ENCODE data around the gene TDRD10. TPM values are rescaled to one million over a fixed set of nuclear protein-coding genes. Genes with fewer than 3 reads are reported as not detected.
A peak's percentile ranks its signal among the peaks of the same experiment; 100 is the strongest.

TDRD10 gene
- total RNA-seq, 1 donor from 2014 or later: 2.6 TPM

DNA sequence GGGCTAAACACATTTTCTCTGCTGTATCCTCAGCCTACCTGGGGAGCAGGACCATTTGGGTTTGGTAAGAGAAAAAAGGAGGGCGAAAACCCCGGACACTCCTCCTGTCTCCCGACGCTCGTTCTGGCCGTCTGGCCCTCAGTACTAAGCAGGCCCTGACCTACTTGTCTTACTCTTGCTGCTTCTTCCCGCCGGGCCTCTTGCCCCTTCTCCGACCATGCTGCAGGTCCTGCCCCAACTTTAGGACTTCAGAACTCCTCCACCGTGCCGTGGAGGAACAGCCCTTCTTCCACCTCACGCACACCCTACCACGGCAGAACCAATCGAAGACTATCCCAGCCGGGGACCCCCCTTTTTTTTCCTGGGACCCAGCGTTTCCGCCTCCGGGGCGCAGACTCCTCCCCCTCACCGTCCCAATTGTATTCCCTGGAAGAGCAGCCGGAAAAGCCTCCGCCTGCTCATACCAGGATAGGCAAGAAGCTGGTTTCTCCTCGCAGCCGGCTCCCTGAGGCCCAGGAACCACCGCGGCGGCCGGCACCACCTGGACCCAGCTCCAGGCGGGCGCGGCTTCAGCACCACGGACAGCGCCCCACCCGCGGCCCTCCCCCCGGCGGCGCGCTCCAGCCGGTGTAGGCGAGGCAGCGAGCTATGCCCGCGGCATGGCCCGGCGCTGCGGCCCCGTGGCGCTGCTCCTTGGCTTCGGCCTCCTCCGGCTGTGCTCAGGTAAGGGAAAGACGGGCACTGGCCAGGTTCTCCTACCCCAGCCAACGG, 65.6 kb downstream of the TDRD10 start, which contains the start of gene CHRNB2:
TSS of gene CHRNB2 (plus strand) at position 393 of the 771 bp plus-strand sequence. CDS start at position 660, 267 bp downstream.
- DNase-seq: peak; percentile 71
- H3K9me3 ChIP-seq (replicated peaks): no peaks in the 10 kb centered on the region
- TF ChIP-seq, protein P1, sequence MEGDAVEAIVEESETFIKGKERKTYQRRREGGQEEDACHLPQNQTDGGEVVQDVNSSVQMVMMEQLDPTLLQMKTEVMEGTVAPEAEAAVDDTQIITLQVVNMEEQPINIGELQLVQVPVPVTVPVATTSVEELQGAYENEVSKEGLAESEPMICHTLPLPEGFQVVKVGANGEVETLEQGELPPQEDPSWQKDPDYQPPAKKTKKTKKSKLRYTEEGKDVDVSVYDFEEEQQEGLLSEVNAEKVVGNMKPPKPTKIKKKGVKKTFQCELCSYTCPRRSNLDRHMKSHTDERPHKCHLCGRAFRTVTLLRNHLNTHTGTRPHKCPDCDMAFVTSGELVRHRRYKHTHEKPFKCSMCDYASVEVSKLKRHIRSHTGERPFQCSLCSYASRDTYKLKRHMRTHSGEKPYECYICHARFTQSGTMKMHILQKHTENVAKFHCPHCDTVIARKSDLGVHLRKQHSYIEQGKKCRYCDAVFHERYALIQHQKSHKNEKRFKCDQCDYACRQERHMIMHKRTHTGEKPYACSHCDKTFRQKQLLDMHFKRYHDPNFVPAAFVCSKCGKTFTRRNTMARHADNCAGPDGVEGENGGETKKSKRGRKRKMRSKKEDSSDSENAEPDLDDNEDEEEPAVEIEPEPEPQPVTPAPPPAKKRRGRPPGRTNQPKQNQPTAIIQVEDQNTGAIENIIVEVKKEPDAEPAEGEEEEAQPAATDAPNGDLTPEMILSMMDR (IDR thresholded peaks at IDR 0.05; ENCODE audit: borderline replicate concordance): no peak
- H3K4me3 ChIP-seq: peak within 1 kb of the TSS; percentile 47
- H3K27ac ChIP-seq (replicated peaks): no peak within 1 kb of the TSS
- H3K4me1 ChIP-seq: peaks cover 12% of the 10 kb centered on the region
- H3K36me3 ChIP-seq: no peaks in the 10 kb centered on the region
- peaks cover 36% of the 10 kb centered on the region for H3K27me3 ChIP-seq (ENCODE audit: low read depth)
- intact Hi-C loops (cut with micrococcal nuclease): loop anchor here (10.0 kb wide), 1 partner anchor 197 kb away; no protein-coding TSS in a partner anchor

DNA sequence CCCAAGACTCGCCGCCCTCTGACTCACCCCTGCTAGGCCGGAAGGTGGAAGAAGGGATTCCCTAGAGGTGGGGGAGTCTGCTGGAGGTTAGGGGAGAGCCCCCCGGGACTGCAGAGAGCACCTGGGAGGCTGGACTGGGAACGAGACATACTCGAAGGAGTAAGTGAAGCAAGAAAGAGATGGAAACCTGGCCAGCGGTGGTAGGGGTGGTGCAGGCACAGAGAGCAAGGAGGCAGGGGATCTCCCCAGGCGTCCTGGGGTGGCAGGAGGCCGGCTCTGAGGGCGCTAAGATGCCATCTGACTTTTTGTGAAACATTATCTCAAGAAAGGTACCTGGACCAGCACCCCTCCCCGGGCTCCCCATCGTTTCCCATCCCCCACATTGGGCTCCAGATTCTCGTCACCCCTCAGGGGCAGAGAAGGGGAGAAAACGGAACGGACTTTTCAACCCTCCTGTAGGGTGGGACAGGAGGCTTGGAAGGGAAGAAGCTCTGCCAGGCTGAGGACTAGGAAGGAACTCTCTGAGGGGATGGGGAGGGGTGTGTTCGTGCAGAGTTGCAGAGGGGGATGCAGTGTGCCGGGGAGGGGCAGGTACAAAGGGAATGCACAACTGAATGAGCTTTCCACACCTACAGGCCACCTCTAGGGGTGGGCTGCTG, 66.3 kb downstream of the TDRD10 start:
- peaks cover 12% of the 10 kb centered on the region for H3K4me1 ChIP-seq
- intact Hi-C loops (cut with micrococcal nuclease): loop anchor here (10.0 kb wide), 1 partner anchor 197 kb away; no protein-coding TSS in a partner anchor
- peaks cover 36% of the 10 kb centered on the region for H3K27me3 ChIP-seq (ENCODE audit: low read depth)
- no peaks in the 10 kb centered on the region for H3K9me3 ChIP-seq (replicated peaks)
- DNase-seq: no peak
- TF ChIP-seq, protein P1 (IDR thresholded peaks at IDR 0.05; ENCODE audit: borderline replicate concordance): no peak
- peak overlapping the region; percentile 47 for H3K4me3 ChIP-seq
- H3K36me3 ChIP-seq: no peaks in the 10 kb centered on the region
- no peak overlapping the region for H3K27ac ChIP-seq (replicated peaks)

DNA sequence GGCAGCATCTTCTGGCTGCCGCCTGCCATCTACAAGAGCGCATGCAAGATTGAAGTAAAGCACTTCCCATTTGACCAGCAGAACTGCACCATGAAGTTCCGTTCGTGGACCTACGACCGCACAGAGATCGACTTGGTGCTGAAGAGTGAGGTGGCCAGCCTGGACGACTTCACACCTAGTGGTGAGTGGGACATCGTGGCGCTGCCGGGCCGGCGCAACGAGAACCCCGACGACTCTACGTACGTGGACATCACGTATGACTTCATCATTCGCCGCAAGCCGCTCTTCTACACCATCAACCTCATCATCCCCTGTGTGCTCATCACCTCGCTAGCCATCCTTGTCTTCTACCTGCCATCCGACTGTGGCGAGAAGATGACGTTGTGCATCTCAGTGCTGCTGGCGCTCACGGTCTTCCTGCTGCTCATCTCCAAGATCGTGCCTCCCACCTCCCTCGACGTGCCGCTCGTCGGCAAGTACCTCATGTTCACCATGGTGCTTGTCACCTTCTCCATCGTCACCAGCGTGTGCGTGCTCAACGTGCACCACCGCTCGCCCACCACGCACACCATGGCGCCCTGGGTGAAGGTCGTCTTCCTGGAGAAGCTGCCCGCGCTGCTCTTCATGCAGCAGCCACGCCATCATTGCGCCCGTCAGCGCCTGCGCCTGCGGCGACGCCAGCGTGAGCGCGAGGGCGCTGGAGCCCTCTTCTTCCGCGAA, 69.4 kb downstream of the TDRD10 start:
- Histone ChIP-seq H3K9me3 (replicated peaks) (no peaks in the 10 kb centered on the region), H3K36me3 (no peaks in the 10 kb centered on the region), H3K27me3 (ENCODE audit: low read depth) (peaks cover 33% of the 10 kb centered on the region), H3K27ac (replicated peaks) (no peak overlapping the region), H3K4me3 (no peak overlapping the region), H3K4me1 (peaks cover 12% of the 10 kb centered on the region)
- TF ChIP-seq, protein P1 (IDR thresholded peaks at IDR 0.05; ENCODE audit: borderline replicate concordance): no peak
- intact Hi-C loops (cut with micrococcal nuclease): loop anchor here (10.0 kb wide), 1 partner anchor 93 kb away; no protein-coding TSS in a partner anchor
- DNase-seq: no peak

- H3K4me3 ChIP-seq: no peak overlapping the region
- DNase-seq: no peak
- H3K36me3 ChIP-seq: no peaks in the 10 kb centered on the region
- TF ChIP-seq, protein P1 (IDR thresholded peaks at IDR 0.05; ENCODE audit: borderline replicate concordance): no peak
- intact Hi-C loops (cut with micrococcal nuclease): loop anchor here (10.0 kb wide), 1 partner anchor 93 kb away; no protein-coding TSS in a partner anchor
- H3K4me1 ChIP-seq: peaks cover 14% of the 10 kb centered on the region
- H3K27ac ChIP-seq (replicated peaks): no peak overlapping the region
- no peaks in the 10 kb centered on the region for H3K9me3 ChIP-seq (replicated peaks)
- H3K27me3 ChIP-seq (ENCODE audit: low read depth): peaks cover 28% of the 10 kb centered on the region
These were observed 69.9 kb downstream of the TDRD10 start for GRCh38 chr1:154571964-154572288.

DNA sequence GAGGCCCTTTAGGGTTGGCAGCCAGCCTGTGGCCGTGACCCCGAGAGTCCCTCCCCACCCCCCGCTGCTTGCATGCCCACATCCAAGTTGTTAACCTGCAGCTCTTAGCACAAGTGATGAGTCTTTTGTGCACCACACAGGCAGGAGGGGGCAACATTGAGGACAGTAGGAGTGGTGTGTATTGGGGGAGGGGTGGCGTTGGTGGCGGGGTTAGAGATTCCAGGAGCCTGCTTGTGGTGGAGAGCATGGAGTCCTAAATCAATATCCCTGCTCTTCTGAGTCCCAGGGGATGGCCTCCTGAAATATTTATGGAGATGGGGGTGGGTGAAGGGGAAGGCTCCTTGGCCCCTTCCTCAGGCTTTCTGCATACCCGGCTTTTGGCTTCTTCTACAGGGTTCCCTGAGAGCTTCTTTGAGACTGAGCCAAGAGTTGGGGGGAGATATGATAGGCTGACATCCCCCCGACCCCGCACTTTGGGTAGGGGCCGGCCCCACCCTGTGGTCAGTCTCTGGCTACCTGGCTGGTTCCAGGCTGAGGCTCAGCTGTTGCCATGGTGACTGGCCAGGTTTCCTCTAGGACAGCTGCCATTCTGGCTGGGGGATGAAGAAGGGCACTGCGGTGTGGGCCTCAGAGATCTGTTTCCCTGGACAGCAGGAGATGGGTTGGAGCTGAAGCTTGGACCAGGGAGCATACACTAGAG, 70.6 kb downstream of the TDRD10 start:
- Histone ChIP-seq H3K4me3 (no peak overlapping the region), H3K36me3 (no peaks in the 10 kb centered on the region), H3K27me3 (ENCODE audit: low read depth) (peaks cover 21% of the 10 kb centered on the region), H3K4me1 (peaks cover 18% of the 10 kb centered on the region), H3K9me3 (replicated peaks) (no peaks in the 10 kb centered on the region), H3K27ac (replicated peaks) (no peak overlapping the region)
- TF ChIP-seq, protein P1 (IDR thresholded peaks at IDR 0.05; ENCODE audit: borderline replicate concordance): no peak
- no peak for DNase-seq
- intact Hi-C loops (cut with micrococcal nuclease): loop anchor here (10.0 kb wide), 1 partner anchor 92 kb away; no protein-coding TSS in a partner anchor

Measured in left ventricle myocardium inferior (tissue), 1 donor.